LNCaP clone FGC (cell line): ENCODE data around the gene BRINP3.

Experiments
- DNase-seq: peaks from one replicate; pipeline ENCODE4 v3.0.0-alpha.2; 2011; ENCODE audit warnings: low read depth
- H3K4me3 ChIP-seq: 2 replicates; pipeline ENCODE4 v1.5.1; 2011; ENCODE audit warnings: mild to moderate bottlenecking, low read depth, low read length, control low read depth
- CTCF ChIP-seq: IDR thresholded peaks from 2 replicates; pipeline ENCODE4 v1.5.1; 2012; ENCODE audit warnings: mild to moderate bottlenecking; ENCODE audit not compliant: control insufficient read depth, insufficient read depth; ENCODE audit errors: extremely low read depth

The BRINP3 gene

GRCh38 chr1:190192627-190193026 lies 285.0 kb downstream of the BRINP3 start:
- no peak for DNase-seq
- no peak for TF ChIP-seq CTCF
- H3K4me3 ChIP-seq, result no peak overlapping the region

GRCh38 chr1:190183588-190183987 lies 294.1 kb downstream of the BRINP3 start:
- no peak for DNase-seq
- H3K4me3 ChIP-seq, result no peak overlapping the region
- no peak for TF ChIP-seq CTCF

- no peak for TF ChIP-seq CTCF
- DNase-seq, result no peak
- H3K4me3 ChIP-seq, result no peak overlapping the region
Observed at GRCh38 chr1:190179817-190180216, 297.8 kb downstream of the BRINP3 start.

- TF ChIP-seq CTCF, result no peak
- no peak for DNase-seq
- H3K4me3 ChIP-seq, result no peak overlapping the region
Observed at GRCh38 chr1:190178827-190179226, 298.8 kb downstream of the BRINP3 start.

- DNase-seq, result no peak
- no peak for TF ChIP-seq CTCF
Observed at GRCh38 chr1:190177555-190177954, 300.1 kb downstream of the BRINP3 start.

GRCh38 chr1:190176776-190177175 lies 300.9 kb downstream of the BRINP3 start:
- H3K4me3 ChIP-seq, result no peak overlapping the region
- DNase-seq, result no peak
- no peak for TF ChIP-seq CTCF

More at GRCh38 chr1:190177555-190177954, 300.1 kb downstream of the BRINP3 start:
- no peak overlapping the region for H3K4me3 ChIP-seq

GRCh38 chr1:190175320-190175719 lies 302.3 kb downstream of the BRINP3 start:
- H3K4me3 ChIP-seq, result no peak overlapping the region
- no peak for DNase-seq
- TF ChIP-seq CTCF, result no peak
